Kidney glomerular epithelial cell (primary cell): ENCODE data around the gene MPZL3.

ENCODE experiments used
- DNase-seq: peaks from one replicate; lab custom pipeline; 2025; lab: John Stamatoyannopoulos, UW

The MPZL3 gene

GRCh38 chr11:118251858-118252652, at the start of gene MPZL3:
MPZL3 (minus strand) TSS chr11:118252365; CDS start chr11:118252294, 71 bp downstream.
- DNase-seq: peak; percentile 94

- no peak for DNase-seq
These were observed 49.5 kb upstream of the MPZL3 start for GRCh38 chr11:118301600-118302195.

GRCh38 chr11:118295815-118296454, 43.8 kb upstream of the MPZL3 start:
- peak; percentile 51 for DNase-seq

- no peak for DNase-seq
These were observed 43.0 kb upstream of the MPZL3 start for GRCh38 chr11:118295199-118295598.

GRCh38 chr11:118294053-118294452, 41.9 kb upstream of the MPZL3 start:
- no peak for DNase-seq

- no peak for DNase-seq
These were observed 39.4 kb upstream of the MPZL3 start for GRCh38 chr11:118291477-118292135.

- DNase-seq: no peak
These were observed 38.8 kb upstream of the MPZL3 start for GRCh38 chr11:118290923-118291322.

- no peak for DNase-seq
These were observed 37.2 kb upstream of the MPZL3 start for GRCh38 chr11:118289401-118289800.

GRCh38 chr11:118287006-118287405, 34.8 kb upstream of the MPZL3 start:
- DNase-seq: no peak

GRCh38 chr11:118286545-118286944, 34.4 kb upstream of the MPZL3 start:
- DNase-seq: no peak

- DNase-seq: no peak
These were observed 31.7 kb upstream of the MPZL3 start for GRCh38 chr11:118283756-118284350.

GRCh38 chr11:118283037-118283636, 31.0 kb upstream of the MPZL3 start:
- DNase-seq: no peak

GRCh38 chr11:118282606-118283005, 30.4 kb upstream of the MPZL3 start:
- DNase-seq: no peak

- DNase-seq: no peak
These were observed 29.1 kb upstream of the MPZL3 start for GRCh38 chr11:118281284-118281683.

- no peak for DNase-seq
These were observed 25.1 kb upstream of the MPZL3 start for GRCh38 chr11:118277312-118277711.

GRCh38 chr11:118276422-118276821, 24.3 kb upstream of the MPZL3 start:
- no peak for DNase-seq

GRCh38 chr11:118275176-118275575, 23.0 kb upstream of the MPZL3 start:
- no peak for DNase-seq

GRCh38 chr11:118274186-118274585, 22.0 kb upstream of the MPZL3 start:
- DNase-seq: no peak

- DNase-seq: no peak
These were observed 19.8 kb upstream of the MPZL3 start for GRCh38 chr11:118272001-118272400.

GRCh38 chr11:118267486-118267885, 15.3 kb upstream of the MPZL3 start:
- DNase-seq: no peak

GRCh38 chr11:118265954-118266353, 13.8 kb upstream of the MPZL3 start:
- no peak for DNase-seq
